Measurements from ENCODE around the gene CCL27. TPM values are rescaled to one million over a fixed set of nuclear protein-coding genes. Genes with fewer than 3 reads are reported as not detected.

The CCL27 gene
- 0.32 TPM in 1 of 2 replicates, not detected in the other for total RNA-seq

GRCh38 chr9:34662526-34663302, at the start of gene CCL27:
Gene CCL27, minus strand, starts transcription at chr9:34662657. Its CDS starts 24 bp downstream, at chr9:34662633.

DNA sequence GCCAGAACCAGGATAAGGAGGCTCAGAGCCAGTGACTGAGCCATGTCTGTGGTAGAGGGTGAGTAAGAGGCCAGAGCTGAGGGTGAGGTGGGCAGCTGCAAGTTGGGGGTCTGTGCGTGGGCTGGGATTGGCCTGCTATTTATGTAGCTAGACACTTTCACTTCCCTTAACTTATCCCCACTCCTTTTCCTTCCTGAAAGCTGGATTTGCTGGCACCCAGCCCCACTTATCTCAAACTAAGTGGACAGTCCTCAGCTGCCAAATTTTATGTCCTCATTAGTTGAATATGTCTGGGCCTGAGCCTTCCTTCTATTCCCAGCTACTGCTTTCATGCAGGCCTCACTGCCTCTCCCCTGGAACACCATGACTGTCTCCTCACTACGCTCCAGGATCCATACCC, 47.6 kb upstream of the CCL27 start, which contains the start of gene CCL21:
Gene CCL21 (minus strand): TSS at position 114 of the 400 bp plus-strand sequence. CDS start 70 bp downstream, at position 44.

DNA sequence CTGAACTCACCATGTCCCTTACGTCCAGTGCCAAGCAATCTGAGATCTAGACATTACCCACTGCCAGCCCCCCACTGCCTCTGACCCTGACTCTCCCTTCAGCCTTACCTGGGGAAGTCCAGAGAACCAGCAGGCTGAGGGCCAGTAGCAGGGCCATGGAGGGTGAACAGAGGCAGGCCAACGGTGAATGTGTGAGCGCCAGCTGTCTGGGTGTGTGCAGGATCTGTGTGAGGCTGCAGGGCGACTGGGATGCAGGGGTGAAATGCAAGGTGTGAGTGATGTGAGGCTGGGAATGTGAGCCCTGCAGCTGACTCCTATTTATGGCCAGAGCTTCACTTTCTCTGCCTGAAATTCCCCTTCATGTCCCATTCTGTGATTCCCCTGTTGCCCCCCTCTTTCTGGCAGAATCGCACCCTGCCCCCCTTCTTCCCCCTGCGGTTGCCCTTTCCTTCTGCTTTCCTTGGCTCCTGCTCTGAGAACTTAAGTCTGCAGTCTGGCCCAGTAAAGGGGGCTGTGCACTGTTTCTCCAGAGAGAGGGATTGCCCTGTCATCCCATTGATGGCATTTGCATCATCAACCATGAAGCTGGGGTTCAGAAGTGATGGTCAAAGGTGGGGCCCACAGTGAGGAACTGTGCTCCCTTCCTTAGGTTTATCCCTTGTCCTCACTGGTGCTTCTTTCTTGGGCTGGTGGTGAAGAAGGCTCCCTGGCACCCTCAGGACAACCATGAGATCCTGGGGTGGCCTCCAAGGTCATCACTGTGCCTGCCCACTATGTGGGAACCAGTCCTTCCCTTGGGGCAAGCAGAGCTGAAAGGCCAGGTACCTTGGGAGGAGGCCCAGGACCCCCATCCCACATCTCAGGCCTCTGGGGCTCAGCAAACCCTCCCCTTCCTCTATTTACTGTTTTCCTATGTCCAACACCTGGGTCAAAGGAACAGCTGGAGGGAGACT, 28.8 kb upstream of the CCL27 start, which contains the start of gene CCL19:
Gene CCL19 (minus strand): TSS at position 294 of the 953 bp plus-strand sequence. CDS start 137 bp downstream, at position 157.

DNA sequence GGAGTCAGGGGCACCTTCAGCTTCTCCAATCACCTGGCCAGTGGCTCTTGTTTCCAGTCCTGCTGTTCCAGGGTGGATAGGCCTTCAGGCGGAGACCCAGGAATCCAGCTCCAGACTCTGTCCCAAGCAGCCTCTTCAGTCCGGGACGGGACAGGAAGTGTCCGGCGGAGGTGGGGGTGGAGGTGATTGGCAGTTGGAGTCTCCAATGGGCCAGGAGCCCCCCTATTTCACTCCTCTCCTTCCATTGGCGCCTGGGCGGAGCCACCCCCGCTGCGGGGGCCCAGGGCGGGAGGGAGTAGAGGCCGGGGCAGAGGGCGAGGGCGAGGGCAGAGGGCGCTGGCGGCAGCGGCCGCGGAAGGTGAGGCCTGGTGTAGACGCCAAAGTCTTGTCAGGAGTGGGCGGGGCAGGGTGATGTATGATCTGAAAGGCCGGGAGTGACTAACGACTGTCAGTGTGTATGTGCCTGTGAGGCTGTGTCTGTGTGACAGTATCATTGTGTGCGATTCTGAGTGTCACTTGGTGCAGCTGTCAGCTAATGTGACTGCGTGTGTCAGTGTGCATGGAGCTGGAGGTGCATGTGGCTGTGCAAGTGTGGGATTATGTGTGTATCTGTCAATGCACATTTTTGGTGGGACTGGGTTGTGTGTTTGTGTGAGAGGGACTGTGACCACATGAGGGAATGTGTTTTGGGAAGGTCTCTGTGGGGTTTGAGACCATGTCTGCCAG, 10.4 kb downstream of the CCL27 start, which contains the start of gene IL11RA:
Gene IL11RA (plus strand): TSS at position 310 of the 726 bp plus-strand sequence. CDS start 3,033 bp downstream, outside the sequence.

GRCh38 chr9:34646211-34647083, 16.0 kb downstream of the CCL27 start, which contains the start of gene GALT:
Gene GALT, plus strand, starts transcription at chr9:34646675. Its CDS starts 30 bp downstream, at chr9:34646705.

GRCh38 chr9:34637356-34638137, 24.9 kb downstream of the CCL27 start, which contains the start of gene SIGMAR1:
Gene SIGMAR1, minus strand, starts transcription at chr9:34637787. Its CDS starts 90 bp downstream, at chr9:34637697.

DNA sequence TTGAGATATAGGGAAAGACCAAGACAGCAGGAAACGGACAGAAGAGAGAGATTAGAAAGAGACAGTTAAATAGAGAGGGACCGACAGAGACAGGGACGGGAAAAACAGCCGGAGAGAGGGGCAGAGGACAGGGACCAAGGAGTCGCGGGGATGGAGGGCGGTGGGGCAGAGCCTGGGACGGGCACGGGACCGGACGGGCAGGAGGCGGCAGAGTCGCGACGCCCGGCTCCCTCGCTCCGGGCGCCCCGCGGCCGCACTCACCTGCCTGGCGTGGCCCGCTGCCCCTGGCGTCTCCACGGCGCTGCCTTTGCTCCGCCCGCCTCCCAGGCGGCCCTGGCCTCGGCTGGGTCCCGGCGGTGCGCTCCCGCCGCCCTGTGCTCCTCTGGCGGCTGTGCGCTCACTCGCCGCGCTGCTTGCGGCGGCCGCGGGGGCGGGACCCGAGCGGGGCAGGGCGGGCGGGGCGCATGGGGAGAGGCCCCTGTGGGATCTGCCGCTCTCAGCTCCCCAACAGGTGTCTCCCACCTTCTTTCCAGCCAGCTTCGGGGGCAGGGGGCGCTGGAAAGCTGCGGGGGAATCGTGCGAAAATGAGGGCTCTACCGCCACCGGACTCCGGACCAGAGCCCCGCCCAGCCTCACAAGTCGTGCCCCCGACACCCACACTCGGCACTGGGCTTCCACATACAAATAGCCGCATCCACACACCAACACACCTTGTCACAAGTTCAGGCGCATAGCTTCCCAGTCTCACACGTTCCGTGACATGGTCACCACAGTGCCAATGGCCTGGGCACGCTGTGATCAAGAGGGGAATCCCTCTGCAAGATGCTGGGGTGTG, 33.6 kb downstream of the CCL27 start, which contains the start of gene ARID3C:
Gene ARID3C (minus strand): TSS at position 411 of the 835 bp plus-strand sequence. CDS start 1,052 bp downstream, outside the sequence.

GRCh38 chr9:34620061-34620994, 42.1 kb downstream of the CCL27 start, which contains the start of gene DCTN3:
Gene DCTN3, minus strand, starts transcription at chr9:34620495. Its CDS starts 31 bp downstream, at chr9:34620464.

Small RNA genes lying within 50 kb of the gene (small RNA-seq; reads per million reads assigned to genes)
- gene CCL27 = not detected

Other genes starting within 250 kb of the CCL27 start
- 6.6 and 7.7 TPM in 2 replicates for gene FAM219A, start 204.1 kb downstream of the CCL27 start, total RNA-seq
- gene DNAI1, start 203.9 kb downstream of the CCL27 start, total RNA-seq = 0.26 TPM in 1 of 2 replicates, not detected in the other
- gene ENHO, start 139.7 kb downstream of the CCL27 start, total RNA-seq = 0.32 and 0.39 TPM in 2 replicates
- not detected in 2 replicates for gene CNTFR, start 72.9 kb downstream of the CCL27 start, total RNA-seq
- 11.8 and 14.4 TPM in 2 replicates for gene RPP25L, start 50.6 kb downstream of the CCL27 start, total RNA-seq
- gene DCTN3, start 42.2 kb downstream of the CCL27 start, total RNA-seq = 85.2 and 99.0 TPM in 2 replicates
- gene ARID3C, start 33.6 kb downstream of the CCL27 start, total RNA-seq = 0.26 TPM in 1 of 2 replicates, not detected in the other
- gene SIGMAR1, start 24.9 kb downstream of the CCL27 start, total RNA-seq = 57.5 and 61.2 TPM in 2 replicates
- gene GALT, start 16.0 kb downstream of the CCL27 start, total RNA-seq = 29.6 and 37.5 TPM in 2 replicates
- 34.2 and 40.5 TPM in 2 replicates for gene IL11RA, start 10.5 kb downstream of the CCL27 start, total RNA-seq
- not detected in 2 replicates for gene CCL19, start 28.6 kb upstream of the CCL27 start, total RNA-seq
- not detected in 2 replicates for gene CCL21, start 47.5 kb upstream of the CCL27 start, total RNA-seq